GM18858 (cell line): ENCODE measurements around the gene EHMT1.

Experiments
- ATAC-seq: cut with Tn5 transposase; IDR thresholded peaks from one replicate; pipeline ENCODE4 v1.9.1; 2021; ENCODE audit not compliant: unreplicated experiment

EHMT1 gene

GRCh38 chr9:137671196-137671538 lies 52.4 kb downstream of the EHMT1 start:
- no peak for ATAC-seq

- no peak for ATAC-seq
Observed at GRCh38 chr9:137671721-137672120, 52.9 kb downstream of the EHMT1 start.

GRCh38 chr9:137672907-137673791 lies 54.3 kb downstream of the EHMT1 start:
- ATAC-seq = no peak

GRCh38 chr9:137673886-137674285 lies 55.1 kb downstream of the EHMT1 start:
- ATAC-seq = no peak

- no peak for ATAC-seq
Observed at GRCh38 chr9:137674307-137674975, 55.6 kb downstream of the EHMT1 start.

- no peak for ATAC-seq
Observed at GRCh38 chr9:137674976-137675320, 56.1 kb downstream of the EHMT1 start.

GRCh38 chr9:137676998-137677397 lies 58.2 kb downstream of the EHMT1 start:
- no peak for ATAC-seq

GRCh38 chr9:137678202-137678601 lies 59.4 kb downstream of the EHMT1 start:
- no peak for ATAC-seq

GRCh38 chr9:137679249-137679648 lies 60.4 kb downstream of the EHMT1 start:
- no peak for ATAC-seq

GRCh38 chr9:137679695-137680305 lies 61.0 kb downstream of the EHMT1 start:
- no peak for ATAC-seq

GRCh38 chr9:137680444-137681358 lies 61.9 kb downstream of the EHMT1 start:
- ATAC-seq = no peak

- ATAC-seq = no peak
Observed at GRCh38 chr9:137682428-137683105, 63.8 kb downstream of the EHMT1 start.

- no peak for ATAC-seq
Observed at GRCh38 chr9:137683262-137683864, 64.6 kb downstream of the EHMT1 start.

GRCh38 chr9:137685035-137685740 lies 66.4 kb downstream of the EHMT1 start:
- no peak for ATAC-seq

GRCh38 chr9:137685741-137686420 lies 67.1 kb downstream of the EHMT1 start:
- no peak for ATAC-seq

- no peak for ATAC-seq
Observed at GRCh38 chr9:137688261-137688660, 69.5 kb downstream of the EHMT1 start.

GRCh38 chr9:137688725-137689124 lies 69.9 kb downstream of the EHMT1 start:
- no peak for ATAC-seq

- no peak for ATAC-seq
Observed at GRCh38 chr9:137689745-137690529, 71.1 kb downstream of the EHMT1 start.
